Ishikawa (cell line): ENCODE measurements around the gene IER2.

Experiments
- CEBPB ChIP-seq: IDR thresholded peaks from 2 replicates; pipeline ENCODE4 v1.6.1; 2012
- CREB1 ChIP-seq: IDR thresholded peaks from 2 replicates; pipeline ENCODE4 v1.6.1; 2012; ENCODE audit warnings: low read depth
- EGR1 ChIP-seq: IDR thresholded peaks from 2 replicates; pipeline ENCODE4 v1.6.1; 2012
- EP300 ChIP-seq: IDR thresholded peaks from 2 replicates; pipeline ENCODE4 v1.6.1; 2012; ENCODE audit warnings: borderline replicate concordance
- FOXM1 ChIP-seq: IDR thresholded peaks from 2 replicates; pipeline ENCODE4 v1.6.1; 2012; ENCODE audit warnings: low read depth, borderline replicate concordance
- MAX ChIP-seq: IDR thresholded peaks from 2 replicates; pipeline ENCODE4 v1.6.1; 2012
- NFIC ChIP-seq: IDR thresholded peaks from 2 replicates; pipeline ENCODE4 v1.6.1; 2012
- RAD21 ChIP-seq: IDR thresholded peaks from 2 replicates; pipeline ENCODE4 v1.6.1; 2012; ENCODE audit warnings: low read depth
- REST ChIP-seq: IDR thresholded peaks from 2 replicates; pipeline ENCODE4 v1.6.1; 2012; ENCODE audit warnings: low read depth, mild to moderate bottlenecking
- TAF1 ChIP-seq: IDR thresholded peaks from 2 replicates; pipeline ENCODE4 v1.6.1; 2012; ENCODE audit warnings: low read depth, mild to moderate bottlenecking
- TCF12 ChIP-seq: IDR thresholded peaks from 2 replicates; pipeline ENCODE4 v1.6.1; 2012; ENCODE audit warnings: low read depth
- TEAD4 ChIP-seq: IDR thresholded peaks from 2 replicates; pipeline ENCODE4 v1.6.1; 2012
- USF1 ChIP-seq: IDR thresholded peaks from 2 replicates; pipeline ENCODE4 v1.6.1; 2012
- YY1 ChIP-seq: IDR thresholded peaks from 2 replicates; pipeline ENCODE4 v1.6.1; 2012; ENCODE audit warnings: low read depth
- ZBTB7A ChIP-seq: IDR thresholded peaks from 2 replicates; pipeline ENCODE4 v1.6.1; 2012; ENCODE audit warnings: low read depth

IER2 gene

GRCh38 chr19:13150187-13150930 lies at the start of gene IER2, which contains the start of gene STX10:
TSS of gene IER2 (plus strand) at chr19:13150411. CDS start at chr19:13153187, 2,776 bp downstream.
TSS of gene STX10 (minus strand) at chr19:13150375. CDS start at chr19:13150173, 202 bp downstream.
- TF ChIP-seq TAF1 (peak; percentile 87), ZBTB7A (peak; percentile 99), REST (no peak), EGR1 (peak; percentile 82), CREB1 (0 out of 2 replicates have a peak, but pooled peaks have one; percentile 17), MAX (peak; percentile 87), YY1 (peak; percentile 99), EP300 (peak; percentile 25; the same call in 1 of the 2 replicates), USF1 (peak; percentile 62), CEBPB (no peak), TEAD4 (0 out of 2 replicates have a peak, but pooled peaks have one; percentile 38), RAD21 (peak; percentile 26; the same call in 1 of the 2 replicates), NFIC (0 out of 2 replicates have a peak, but pooled peaks have one; percentile 38), FOXM1 (no peak), TCF12 (peak; percentile 77)

GRCh38 chr19:13100841-13101589 lies 49.2 kb upstream of the IER2 start:
- TF ChIP-seq CEBPB (no peak), EGR1 (no peak), EP300 (no peak), USF1 (no peak), RAD21 (peak; percentile 61)

- no peak for TF ChIP-seq RAD21
- TF ChIP-seq TAF1 = no peak
Measured at GRCh38 chr19:13101590-13102415, 48.4 kb upstream of the IER2 start.

GRCh38 chr19:13102416-13102665 lies 47.9 kb upstream of the IER2 start:
- no peak for TF ChIP-seq YY1
- no peak for TF ChIP-seq TCF12
- no peak for TF ChIP-seq FOXM1
- no peak for TF ChIP-seq NFIC

- no peak for TF ChIP-seq TAF1
- TF ChIP-seq CEBPB = no peak
- no peak for TF ChIP-seq MAX
- TF ChIP-seq REST = no peak
- no peak for TF ChIP-seq EP300
- no peak for TF ChIP-seq ZBTB7A
- no peak for TF ChIP-seq TEAD4
- no peak for TF ChIP-seq YY1
- no peak for TF ChIP-seq TCF12
- no peak for TF ChIP-seq CREB1
- no peak for TF ChIP-seq EGR1
- no peak for TF ChIP-seq FOXM1
- TF ChIP-seq USF1 = no peak
- TF ChIP-seq NFIC = no peak
- no peak for TF ChIP-seq RAD21
Measured at GRCh38 chr19:13102666-13103580, 47.3 kb upstream of the IER2 start, which contains the start of gene LYL1. TSS of gene LYL1 (minus strand) at chr19:13102858. CDS start at chr19:13101171, 1,687 bp downstream.
